SW480 (cell line): ENCODE measurements around the gene AVEN.
"Not testable (repeated sequence)": the region's sequence is repeated elsewhere in the genome, so short reads cannot be mapped to it uniquely, and the experiment has no call there.

Experiments used
- DNase-seq: peaks from one replicate; pipeline ENCODE4 v3.0.0-alpha.2; 2016; ENCODE audit warnings: low spot score

Gene AVEN

GRCh38 chr15:33846862-33847261, 192.1 kb downstream of the AVEN start:
- DNase-seq = no peak

GRCh38 chr15:33846142-33846541, 192.9 kb downstream of the AVEN start:
- no peak for DNase-seq

- no peak for DNase-seq
Measured at GRCh38 chr15:33844597-33844996, 194.4 kb downstream of the AVEN start.

GRCh38 chr15:33844186-33844585, 194.8 kb downstream of the AVEN start:
- DNase-seq = no peak

GRCh38 chr15:33840615-33841014, 198.4 kb downstream of the AVEN start:
- no peak for DNase-seq

- DNase-seq = no peak
Measured at GRCh38 chr15:33839540-33839939, 199.5 kb downstream of the AVEN start.

- DNase-seq = no peak
Measured at GRCh38 chr15:33837294-33837693, 201.7 kb downstream of the AVEN start.

GRCh38 chr15:33834892-33835743, 203.9 kb downstream of the AVEN start:
- no peak for DNase-seq

- no peak for DNase-seq
Measured at GRCh38 chr15:33831646-33832045, 207.4 kb downstream of the AVEN start.

GRCh38 chr15:33830351-33830750, 208.7 kb downstream of the AVEN start:
- no peak for DNase-seq

- DNase-seq = no peak
Measured at GRCh38 chr15:33826201-33826600, 212.8 kb downstream of the AVEN start.

GRCh38 chr15:33825453-33825852, 213.6 kb downstream of the AVEN start:
- no peak for DNase-seq

- DNase-seq = no peak
Measured at GRCh38 chr15:33823119-33823518, 215.9 kb downstream of the AVEN start.

GRCh38 chr15:33822479-33822878, 216.5 kb downstream of the AVEN start:
- DNase-seq = no peak

GRCh38 chr15:33819499-33819898, 219.5 kb downstream of the AVEN start:
- not testable (repeated sequence) for DNase-seq
